HEK293 (cell line): ENCODE measurements around the gene INSM1.

Experiments used
- MZF1 ChIP-seq: fragments of 450-650 bp; formaldehyde crosslinking; IDR thresholded peaks from 2 replicates; pipeline ENCODE4 v1.5.1; 2017; ENCODE audit warnings: missing biosample characterization, missing genetic modification characterization, borderline replicate concordance
- SETDB1 ChIP-seq: IDR thresholded peaks from one replicate; pipeline ENCODE4 v1.6.1; 2017; ENCODE audit warnings: mild to moderate bottlenecking, low read length, moderate library complexity, mixed read lengths; ENCODE audit not compliant: insufficient read length
- YY2 ChIP-seq: fragments of 450-650 bp; formaldehyde crosslinking; IDR thresholded peaks from 2 replicates; pipeline ENCODE4 v1.5.1; 2016; ENCODE audit warnings: missing biosample characterization, missing genetic modification characterization
- ZBTB8A ChIP-seq: fragments of 450-650 bp; formaldehyde crosslinking; IDR thresholded peaks from 2 replicates; pipeline ENCODE4 v1.5.1; 2016; ENCODE audit warnings: missing biosample characterization, missing genetic modification characterization
- ZFHX2 ChIP-seq: fragments of 450-650 bp; formaldehyde crosslinking; conservative IDR thresholded peaks from 2 replicates; pipeline ENCODE4 v1.5.1; 2016; ENCODE audit warnings: missing biosample characterization, missing genetic modification characterization
- ZNF423 ChIP-seq: fragments of 450-650 bp; formaldehyde crosslinking; IDR thresholded peaks from 2 replicates; pipeline ENCODE4 v1.5.1; 2016; ENCODE audit warnings: missing biosample characterization, missing genetic modification characterization
- TF ChIP-seq, protein P1 (sequence below): sonication (generic); formaldehyde crosslinking; IDR thresholded peaks from 2 replicates; pipeline ENCODE4 v1.8.1; 2022; ENCODE audit warnings: mild to moderate bottlenecking, moderate library complexity, missing genetic modification reagents
- TF ChIP-seq, protein P2 (sequence below): fragments of 450-650 bp; formaldehyde crosslinking; IDR thresholded peaks from 2 replicates; pipeline ENCODE4 v1.5.1; 2016; ENCODE audit warnings: missing biosample characterization, missing genetic modification characterization
- TF ChIP-seq, protein P3 (sequence below): fragments of 450-650 bp; formaldehyde crosslinking; IDR thresholded peaks from 2 replicates; pipeline ENCODE4 v1.5.1; 2016; ENCODE audit warnings: missing biosample characterization, missing genetic modification characterization

- no peak for TF ChIP-seq SETDB1
- TF ChIP-seq, protein P1, sequence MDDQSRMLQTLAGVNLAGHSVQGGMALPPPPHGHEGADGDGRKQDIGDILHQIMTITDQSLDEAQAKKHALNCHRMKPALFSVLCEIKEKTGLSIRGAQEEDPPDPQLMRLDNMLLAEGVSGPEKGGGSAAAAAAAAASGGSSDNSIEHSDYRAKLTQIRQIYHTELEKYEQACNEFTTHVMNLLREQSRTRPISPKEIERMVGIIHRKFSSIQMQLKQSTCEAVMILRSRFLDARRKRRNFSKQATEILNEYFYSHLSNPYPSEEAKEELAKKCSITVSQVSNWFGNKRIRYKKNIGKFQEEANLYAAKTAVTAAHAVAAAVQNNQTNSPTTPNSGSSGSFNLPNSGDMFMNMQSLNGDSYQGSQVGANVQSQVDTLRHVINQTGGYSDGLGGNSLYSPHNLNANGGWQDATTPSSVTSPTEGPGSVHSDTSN (CRISPR knock-in tag) = no peak
- no peak for TF ChIP-seq ZNF423 (tag by site-specific recombination)
- TF ChIP-seq MZF1 = no peak
- no peak for TF ChIP-seq ZBTB8A
- TF ChIP-seq ZFHX2 (tag by site-specific recombination) = no peak
- TF ChIP-seq YY2 (tag by site-specific recombination) = no peak
- TF ChIP-seq, protein P2, sequence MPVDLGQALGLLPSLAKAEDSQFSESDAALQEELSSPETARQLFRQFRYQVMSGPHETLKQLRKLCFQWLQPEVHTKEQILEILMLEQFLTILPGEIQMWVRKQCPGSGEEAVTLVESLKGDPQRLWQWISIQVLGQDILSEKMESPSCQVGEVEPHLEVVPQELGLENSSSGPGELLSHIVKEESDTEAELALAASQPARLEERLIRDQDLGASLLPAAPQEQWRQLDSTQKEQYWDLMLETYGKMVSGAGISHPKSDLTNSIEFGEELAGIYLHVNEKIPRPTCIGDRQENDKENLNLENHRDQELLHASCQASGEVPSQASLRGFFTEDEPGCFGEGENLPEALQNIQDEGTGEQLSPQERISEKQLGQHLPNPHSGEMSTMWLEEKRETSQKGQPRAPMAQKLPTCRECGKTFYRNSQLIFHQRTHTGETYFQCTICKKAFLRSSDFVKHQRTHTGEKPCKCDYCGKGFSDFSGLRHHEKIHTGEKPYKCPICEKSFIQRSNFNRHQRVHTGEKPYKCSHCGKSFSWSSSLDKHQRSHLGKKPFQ (tag by site-specific recombination) = no peak
- TF ChIP-seq, protein P3, sequence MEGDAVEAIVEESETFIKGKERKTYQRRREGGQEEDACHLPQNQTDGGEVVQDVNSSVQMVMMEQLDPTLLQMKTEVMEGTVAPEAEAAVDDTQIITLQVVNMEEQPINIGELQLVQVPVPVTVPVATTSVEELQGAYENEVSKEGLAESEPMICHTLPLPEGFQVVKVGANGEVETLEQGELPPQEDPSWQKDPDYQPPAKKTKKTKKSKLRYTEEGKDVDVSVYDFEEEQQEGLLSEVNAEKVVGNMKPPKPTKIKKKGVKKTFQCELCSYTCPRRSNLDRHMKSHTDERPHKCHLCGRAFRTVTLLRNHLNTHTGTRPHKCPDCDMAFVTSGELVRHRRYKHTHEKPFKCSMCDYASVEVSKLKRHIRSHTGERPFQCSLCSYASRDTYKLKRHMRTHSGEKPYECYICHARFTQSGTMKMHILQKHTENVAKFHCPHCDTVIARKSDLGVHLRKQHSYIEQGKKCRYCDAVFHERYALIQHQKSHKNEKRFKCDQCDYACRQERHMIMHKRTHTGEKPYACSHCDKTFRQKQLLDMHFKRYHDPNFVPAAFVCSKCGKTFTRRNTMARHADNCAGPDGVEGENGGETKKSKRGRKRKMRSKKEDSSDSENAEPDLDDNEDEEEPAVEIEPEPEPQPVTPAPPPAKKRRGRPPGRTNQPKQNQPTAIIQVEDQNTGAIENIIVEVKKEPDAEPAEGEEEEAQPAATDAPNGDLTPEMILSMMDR (tag by site-specific recombination) = no peak
Observed at GRCh38 chr20:20409331-20409730, 41.4 kb downstream of the INSM1 start.
